HG03521 (cell line): Measurements from ENCODE around the gene ACTN1.

Experiments
- ATAC-seq: cut with Tn5 transposase; IDR thresholded peaks from one replicate; pipeline ENCODE4 v1.9.1; 2021; ENCODE audit warnings: mild to moderate bottlenecking, moderate library complexity; ENCODE audit not compliant: unreplicated experiment

The ACTN1 gene

DNA sequence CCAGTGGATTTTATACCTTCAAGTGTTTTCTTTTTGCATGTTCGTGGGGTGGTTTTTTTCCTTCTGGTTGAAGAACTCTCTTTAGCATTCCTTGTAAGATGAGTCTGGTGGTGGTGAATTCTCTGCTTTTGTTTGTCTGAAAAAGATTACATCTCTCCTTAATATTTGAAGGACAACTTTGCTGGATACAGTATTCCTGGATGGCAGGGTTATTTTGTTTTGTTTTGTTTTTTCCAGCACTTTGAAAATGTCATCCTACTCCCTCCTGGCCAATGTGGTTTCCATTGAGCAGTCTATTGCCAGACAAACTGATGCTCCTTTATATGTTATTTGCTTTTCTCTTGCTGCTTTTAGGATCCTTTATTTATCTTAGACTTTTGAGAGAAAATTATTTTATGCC is 143.0 kb downstream of the ACTN1 start:
- no peak for ATAC-seq

DNA sequence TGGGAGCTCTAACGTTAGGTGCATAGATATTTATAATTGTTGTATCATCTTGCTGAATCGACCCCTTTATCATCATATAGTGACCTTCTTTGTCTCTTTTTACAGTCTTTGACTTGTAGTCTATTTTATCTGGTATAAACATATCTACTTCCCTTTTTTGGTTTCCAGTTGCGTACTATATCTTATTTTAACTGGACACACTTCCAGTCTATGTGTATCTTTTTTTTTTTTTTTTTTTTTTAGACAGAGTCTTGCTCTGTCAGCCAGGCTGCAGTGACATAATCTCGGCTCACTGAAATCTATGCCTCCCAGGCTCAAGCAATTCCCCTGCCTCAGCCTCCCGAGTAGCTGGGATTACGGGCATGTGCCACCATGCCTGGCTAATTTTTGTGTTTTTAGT is 144.3 kb downstream of the ACTN1 start:
- no peak for ATAC-seq

DNA sequence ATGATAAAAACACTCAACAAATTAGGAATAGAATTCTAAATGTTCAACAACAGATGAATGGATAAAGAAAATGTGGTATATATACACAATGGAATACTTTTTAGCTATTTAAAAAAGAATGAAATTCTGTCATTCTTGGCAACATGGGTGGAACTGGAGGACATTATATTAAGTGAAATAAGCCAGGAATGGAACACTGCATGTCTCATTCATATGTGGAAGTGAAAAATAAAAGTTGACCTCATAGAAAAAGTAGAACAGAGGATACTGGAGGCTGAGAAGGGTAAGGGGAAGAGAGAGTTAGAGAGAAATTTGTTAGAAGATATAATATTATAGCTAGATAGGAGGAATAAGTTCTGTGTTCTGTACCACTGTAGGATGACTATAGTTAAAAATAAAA is 150.4 kb downstream of the ACTN1 start:
- ATAC-seq, result no peak

DNA sequence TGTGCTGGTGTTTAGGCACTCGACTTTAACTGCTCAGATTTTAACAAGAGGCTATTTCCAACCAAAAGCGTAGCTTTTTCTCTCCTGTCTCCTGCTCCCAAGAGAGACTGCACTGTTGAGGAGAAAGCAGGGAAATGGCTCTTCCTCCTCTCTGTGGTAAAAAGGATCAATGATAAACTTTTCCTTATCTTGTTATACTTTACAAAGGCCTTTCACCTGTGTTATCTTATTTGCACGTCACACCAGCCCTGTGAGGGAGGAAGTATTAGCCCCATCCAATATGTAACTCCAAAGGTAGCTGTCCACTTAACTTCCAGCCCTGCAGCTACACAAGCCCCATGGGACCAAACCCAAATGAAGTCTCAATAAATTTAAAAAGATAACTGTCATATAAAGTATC is 153.4 kb downstream of the ACTN1 start:
- no peak for ATAC-seq

DNA sequence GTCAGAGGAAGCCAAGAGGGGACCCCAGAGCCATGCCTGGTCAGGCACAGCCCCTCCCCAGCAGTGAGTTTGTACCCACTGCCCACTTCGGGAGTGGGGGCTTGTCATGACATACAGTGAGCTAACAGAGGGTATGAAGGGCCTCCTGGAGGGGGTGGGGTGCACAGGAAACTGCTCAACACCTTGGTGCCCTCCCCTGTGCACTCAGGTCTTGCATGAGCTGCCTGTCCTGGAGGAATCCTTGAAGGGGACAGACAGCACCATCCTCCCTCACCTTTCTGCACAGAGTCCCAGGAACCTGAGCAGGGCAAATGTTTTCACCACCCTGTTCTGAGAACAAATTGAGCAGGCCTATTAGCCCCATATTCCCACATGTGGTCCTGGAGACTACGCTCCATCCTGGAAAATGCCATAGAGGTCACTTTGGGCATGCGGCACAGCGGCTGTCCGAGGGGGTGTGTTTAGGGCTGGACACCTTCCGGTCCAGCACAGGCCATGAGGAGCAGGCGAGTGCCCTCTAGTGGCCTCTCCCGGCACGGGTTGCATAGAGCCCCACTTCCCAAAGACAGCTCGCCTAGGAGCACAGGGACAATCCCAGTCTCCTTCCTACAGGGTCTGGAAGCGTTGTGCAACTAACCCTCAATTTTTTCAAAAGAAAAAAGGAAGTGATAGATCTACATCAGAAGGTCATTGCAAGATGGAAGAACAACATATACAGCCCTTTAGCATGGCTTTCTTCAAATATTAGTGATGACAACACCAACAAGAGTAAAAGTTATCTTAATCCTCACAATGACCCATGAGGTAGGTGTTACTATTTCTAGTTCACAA is 154.4 kb downstream of the ACTN1 start:
- ATAC-seq, result no peak

DNA sequence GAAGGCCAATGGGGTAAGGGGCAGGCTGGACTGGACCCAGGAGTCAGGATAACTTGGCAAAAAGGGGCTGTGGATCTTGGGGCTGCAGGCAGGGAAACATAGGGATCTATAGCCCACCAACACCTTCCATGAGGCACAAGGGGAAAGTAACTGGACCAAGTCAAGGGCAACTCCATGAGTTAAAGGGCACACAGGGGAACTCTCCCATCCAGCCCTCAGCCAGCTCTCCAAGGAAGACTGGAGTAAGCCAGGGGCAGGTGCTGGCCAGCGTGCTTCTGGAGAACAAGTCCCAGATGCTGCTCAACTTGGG is 154.9 kb downstream of the ACTN1 start:
- no peak for ATAC-seq
